ENCODE data around the gene PRPS1L1. TPM values are rescaled to one million over a fixed set of nuclear protein-coding genes. Genes with fewer than 3 reads are reported as not detected.
A peak's percentile ranks its signal among the peaks of the same experiment; 100 is the strongest.

Gene PRPS1L1
- total RNA-seq = not detected
- long read RNA-seq = 0 reads

GRCh38 chr7:18027628-18028027 lies at the start of gene PRPS1L1:
PRPS1L1 (minus strand) TSS chr7:18027846.
- ATAC-seq (no peak), DNase-seq (no peak)
- intact Hi-C loops (cut with micrococcal nuclease) = no loop called here

- no peak for ATAC-seq
- no peak for DNase-seq
- intact Hi-C loops (cut with micrococcal nuclease) = no loop called here
Observed at GRCh38 chr7:18076461-18076860, 48.8 kb upstream of the PRPS1L1 start.

- ATAC-seq (no peak), DNase-seq (no peak)
- intact Hi-C loops (cut with micrococcal nuclease) = loop anchor here (10.0 kb wide), 1 partner anchor 276 kb away; no protein-coding TSS in a partner anchor
Observed at GRCh38 chr7:18068745-18069144, 41.1 kb upstream of the PRPS1L1 start.

- DNase-seq = no peak
- intact Hi-C loops (cut with micrococcal nuclease) = loop anchor here (10.0 kb wide), 1 partner anchor 280 kb away; no protein-coding TSS in a partner anchor
- ATAC-seq = peak; percentile 25
Observed at GRCh38 chr7:18064242-18064838, 36.7 kb upstream of the PRPS1L1 start.

- no peak for ATAC-seq
Observed at GRCh38 chr7:18063149-18063901, 35.7 kb upstream of the PRPS1L1 start.

GRCh38 chr7:18059171-18059570 lies 31.5 kb upstream of the PRPS1L1 start:
- DNase-seq (no peak), ATAC-seq (no peak)
- intact Hi-C loops (cut with micrococcal nuclease) = no loop called here

More at GRCh38 chr7:18063149-18063901, 35.7 kb upstream of the PRPS1L1 start:
- no peak for DNase-seq
- intact Hi-C loops (cut with micrococcal nuclease) = loop anchor here (10.0 kb wide), 1 partner anchor 281 kb away; no protein-coding TSS in a partner anchor

GRCh38 chr7:18053941-18054340 lies 26.3 kb upstream of the PRPS1L1 start:
- intact Hi-C loops (cut with micrococcal nuclease) = no loop called here
- DNase-seq = no peak

GRCh38 chr7:18053177-18053928 lies 25.7 kb upstream of the PRPS1L1 start:
- DNase-seq = no peak
- intact Hi-C loops (cut with micrococcal nuclease) = no loop called here
- ATAC-seq = no peak

More at GRCh38 chr7:18053941-18054340, 26.3 kb upstream of the PRPS1L1 start:
- ATAC-seq = no peak

GRCh38 chr7:18049262-18049661 lies 21.6 kb upstream of the PRPS1L1 start:
- no peak for DNase-seq
- ATAC-seq = no peak
- intact Hi-C loops (cut with micrococcal nuclease) = no loop called here

GRCh38 chr7:18046601-18047000 lies 19.0 kb upstream of the PRPS1L1 start:
- no peak for DNase-seq
- intact Hi-C loops (cut with micrococcal nuclease) = no loop called here
- ATAC-seq = no peak

- ATAC-seq (no peak), DNase-seq (no peak)
- intact Hi-C loops (cut with micrococcal nuclease) = no loop called here
Observed at GRCh38 chr7:18045171-18045570, 17.5 kb upstream of the PRPS1L1 start.

GRCh38 chr7:18041191-18041590 lies 13.5 kb upstream of the PRPS1L1 start:
- DNase-seq = no peak
- intact Hi-C loops (cut with micrococcal nuclease) = no loop called here
- no peak for ATAC-seq

GRCh38 chr7:18040196-18040595 lies 12.6 kb upstream of the PRPS1L1 start:
- peak; percentile 71 for ATAC-seq
- intact Hi-C loops (cut with micrococcal nuclease) = no loop called here
- DNase-seq = no peak

- intact Hi-C loops (cut with micrococcal nuclease) = no loop called here
- DNase-seq (no peak), ATAC-seq (no peak)
Observed at GRCh38 chr7:18038382-18038781, 10.7 kb upstream of the PRPS1L1 start.

GRCh38 chr7:18037609-18038008 lies 10.0 kb upstream of the PRPS1L1 start:
- no peak for ATAC-seq
- DNase-seq = no peak
- intact Hi-C loops (cut with micrococcal nuclease) = no loop called here

GRCh38 chr7:18036783-18037182 lies 9.1 kb upstream of the PRPS1L1 start:
- intact Hi-C loops (cut with micrococcal nuclease) = no loop called here
- DNase-seq (no peak), ATAC-seq (no peak)

GRCh38 chr7:18030758-18031157 lies 3.1 kb upstream of the PRPS1L1 start:
- intact Hi-C loops (cut with micrococcal nuclease) = no loop called here
- DNase-seq (no peak), ATAC-seq (no peak)

GRCh38 chr7:18020138-18020715 lies 7.4 kb downstream of the PRPS1L1 start:
- ATAC-seq = peak; percentile 40
- DNase-seq = no peak
- intact Hi-C loops (cut with micrococcal nuclease) = no loop called here

GRCh38 chr7:18019555-18019954 lies 8.1 kb downstream of the PRPS1L1 start:
- DNase-seq = no peak
- peak; percentile 78 for ATAC-seq
- intact Hi-C loops (cut with micrococcal nuclease) = loop anchor here (2.0 kb wide), 1 partner anchor 41 kb away; no protein-coding TSS in a partner anchor
